IMR-90 (cell line): Measurements from ENCODE around the gene ANTXR2. TPM values are rescaled to one million over a fixed set of nuclear protein-coding genes. Genes with fewer than 3 reads are reported as not detected.

ENCODE experiments used
- ATAC-seq: fragments of 200-7000 bp; cut with Tn5 transposase; 2 replicates; pipeline ENCODE4 v1.9.1; 2020; ENCODE audit warnings: low read depth, mild to moderate bottlenecking, moderate library complexity
- BruUV-seq: library from RNA; stranded (reverse); fragments of 400-500 nt; replicated peaks from 2 replicates; lab custom pipeline; 2021; lab: Mats Ljungman, UMichigan
- CTCF ChIA-PET: fragments of 300-600 bp; formaldehyde crosslinking; extraction: SDS; loops from one replicate; lab custom pipeline; 2021; ENCODE audit warnings: antibody characterized with exemption; lab: Yijun Ruan, JAX
- POLR2A ChIA-PET: fragments of 300-600 bp; sonication (Branson Sonifier 250); formaldehyde crosslinking; loops from one replicate; lab custom pipeline; 2022; ENCODE audit warnings: antibody characterized with exemption; ENCODE audit not compliant: unreplicated experiment; lab: Charles Lee
- DNase-seq: peaks from one replicate; pipeline ENCODE4 v3.0.0; 2013
- H2AFZ ChIP-seq: replicated peaks from 2 replicates; pipeline ENCODE3; 2013; ENCODE audit warnings: low read length, mild to moderate bottlenecking; ENCODE audit not compliant: poor library complexity
- H2AK5ac ChIP-seq: 2 replicates; pipeline ENCODE4 v1.6.1; 2013; ENCODE audit warnings: low read depth, low read length, inconsistent platforms
- H2AK9ac ChIP-seq: replicated peaks from 2 replicates; pipeline ENCODE3; 2013; ENCODE audit warnings: mild to moderate bottlenecking, low read depth, low read length, moderate library complexity; ENCODE audit not compliant: poor library complexity
- H2BK120ac ChIP-seq: 2 replicates; pipeline ENCODE4 v1.6.1; 2013; ENCODE audit warnings: low read depth, low read length, inconsistent platforms
- H2BK15ac ChIP-seq: 3 replicates; pipeline ENCODE4 v1.6.1; 2013; ENCODE audit warnings: low read depth, low read length, inconsistent platforms
- H2BK20ac ChIP-seq: 2 replicates; pipeline ENCODE4 v1.6.1; 2013; ENCODE audit warnings: low read depth, mild to moderate bottlenecking, inconsistent platforms, low read length, moderate library complexity
- H2BK5ac ChIP-seq: 2 replicates; pipeline ENCODE4 v1.6.1; 2013; ENCODE audit warnings: mild to moderate bottlenecking, low read depth, low read length, inconsistent platforms; ENCODE audit not compliant: poor library complexity, severe bottlenecking
- H3K14ac ChIP-seq: replicated peaks from 2 replicates; pipeline ENCODE4 v1.6.1; 2013; ENCODE audit warnings: low read depth, low read length, inconsistent platforms
- H3K18ac ChIP-seq: 2 replicates; pipeline ENCODE4 v1.6.1; 2013; ENCODE audit warnings: low read depth, low read length, control low read depth
- H3K23ac ChIP-seq: 2 replicates; pipeline ENCODE4 v1.6.1; 2013; ENCODE audit warnings: low read depth, low read length, inconsistent platforms
- H3K27ac ChIP-seq: 2 replicates; pipeline ENCODE4 v1.5.1; 2013; ENCODE audit warnings: mild to moderate bottlenecking, control low read depth, low read length; ENCODE audit not compliant: insufficient read depth
- H3K27me3 ChIP-seq: 2 replicates; pipeline ENCODE4 v1.6.1; 2013; ENCODE audit warnings: low read length; ENCODE audit not compliant: control insufficient read depth, insufficient read depth
- H3K36me3 ChIP-seq: 2 replicates; pipeline ENCODE4 v1.6.1; 2013; ENCODE audit warnings: low read length, mixed read lengths; ENCODE audit not compliant: control insufficient read depth, insufficient read depth
- H3K4ac ChIP-seq: 2 replicates; pipeline ENCODE4 v1.6.1; 2013; ENCODE audit warnings: low read depth, low read length, inconsistent platforms
- H3K4me1 ChIP-seq: 2 replicates; pipeline ENCODE4 v1.6.1; 2013; ENCODE audit warnings: low read length, mixed read lengths; ENCODE audit not compliant: control insufficient read depth, insufficient read depth
- H3K4me2 ChIP-seq: 2 replicates; pipeline ENCODE4 v1.6.1; 2013; ENCODE audit warnings: low read depth, mild to moderate bottlenecking, control low read depth, low read length, moderate library complexity
- H3K4me3 ChIP-seq: 2 replicates; pipeline ENCODE4 v1.5.1; 2013; ENCODE audit warnings: low read depth, mild to moderate bottlenecking, control low read depth, low read length, moderate library complexity; ENCODE audit not compliant: insufficient read depth
- H3K56ac ChIP-seq: 2 replicates; pipeline ENCODE4 v1.6.1; 2013; ENCODE audit warnings: low read length, inconsistent platforms; ENCODE audit not compliant: insufficient read depth; ENCODE audit errors: extremely low read depth
- H3K79me1 ChIP-seq, 2 experiments: 2 replicates each; pipeline ENCODE4 v1.6.1; 2013; ENCODE audit warnings: low read length in 2 of 2, inconsistent platforms in 1 of 2, low read depth in 1 of 2
- H3K9ac ChIP-seq: 2 replicates; pipeline ENCODE4 v1.6.1; 2013; ENCODE audit warnings: low read depth, low read length, control low read depth
- H3K9me1 ChIP-seq: 2 replicates; pipeline ENCODE4 v1.6.1; 2013; ENCODE audit warnings: low read length, inconsistent platforms; ENCODE audit not compliant: insufficient read depth
- H3K9me3 ChIP-seq: 2 replicates; pipeline ENCODE4 v1.6.1; 2013; ENCODE audit warnings: low read length; ENCODE audit not compliant: control insufficient read depth, insufficient read depth
- H4K20me1 ChIP-seq: 2 replicates; pipeline ENCODE4 v1.6.1; 2013; ENCODE audit warnings: low read length, inconsistent platforms; ENCODE audit not compliant: insufficient read depth
- H4K5ac ChIP-seq: 2 replicates; pipeline ENCODE4 v1.6.1; 2013; ENCODE audit warnings: mild to moderate bottlenecking, low read depth, low read length, control low read depth
- H4K8ac ChIP-seq, 2 experiments: 2 replicates each; pipeline ENCODE4 v1.6.1; 2013; ENCODE audit warnings: low read depth in 2 of 2, low read length in 2 of 2, control low read depth in 1 of 2, inconsistent platforms in 1 of 2
- H4K91ac ChIP-seq: 2 replicates; pipeline ENCODE4 v1.6.1; 2013; ENCODE audit warnings: low read depth, low read length, inconsistent platforms; ENCODE audit not compliant: insufficient read depth
- BHLHE40 ChIP-seq: fragments of 150-350 bp; IDR thresholded peaks from 2 replicates; pipeline ENCODE4 v1.6.1; 2016; ENCODE audit warnings: mild to moderate bottlenecking, low read depth, low read length
- CEBPB ChIP-seq: IDR thresholded peaks from 2 replicates; pipeline ENCODE4 v1.6.1; 2012; ENCODE audit warnings: low read depth, low read length, improper control_type of control experiment
- CHD1 ChIP-seq: IDR thresholded peaks from 2 replicates; pipeline ENCODE4 v1.6.1; 2012; ENCODE audit warnings: low read depth, low read length, improper control_type of control experiment
- MAFK ChIP-seq: IDR thresholded peaks from 2 replicates; pipeline ENCODE4 v1.6.1; 2012; ENCODE audit warnings: low read depth, low read length, improper control_type of control experiment
- MAZ ChIP-seq: IDR thresholded peaks from 2 replicates; pipeline ENCODE4 v1.6.1; 2012; ENCODE audit warnings: low read depth, mild to moderate bottlenecking, low read length, improper control_type of control experiment, moderate library complexity, borderline replicate concordance
- MXI1 ChIP-seq: IDR thresholded peaks from 2 replicates; pipeline ENCODE4 v1.6.1; 2012; ENCODE audit warnings: low read depth, mild to moderate bottlenecking, low read length, moderate library complexity, borderline replicate concordance
- NFE2L2 ChIP-seq: fragments of 150-350 bp; IDR thresholded peaks from 2 replicates; pipeline ENCODE4 v1.6.1; 2016; ENCODE audit warnings: low read depth, mild to moderate bottlenecking, low read length
- POLR2A ChIP-seq: IDR thresholded peaks from 2 replicates; pipeline ENCODE4 v1.6.1; 2012; ENCODE audit warnings: mild to moderate bottlenecking, low read depth, low read length
- RAD21 ChIP-seq: IDR thresholded peaks from 2 replicates; pipeline ENCODE4 v1.6.1; 2012; ENCODE audit warnings: low read length, improper control_type of control experiment
- RCOR1 ChIP-seq: IDR thresholded peaks from 2 replicates; pipeline ENCODE4 v1.6.1; 2012; ENCODE audit warnings: mild to moderate bottlenecking, low read length, improper control_type of control experiment; ENCODE audit not compliant: insufficient replicate concordance
- RFX5 ChIP-seq: IDR thresholded peaks from 2 replicates; pipeline ENCODE4 v1.8.0; 2012; ENCODE audit warnings: low read depth, mild to moderate bottlenecking, low read length, moderate library complexity
- SMC3 ChIP-seq: fragments of 150-350 bp; IDR thresholded peaks from 2 replicates; pipeline ENCODE4 v1.6.1; 2016; ENCODE audit warnings: low read depth, mild to moderate bottlenecking, antibody characterized with exemption, low read length, moderate library complexity
- WGBS, 2 experiments: methylation state at CpG; one replicate each; pipeline versions ENCODE4 v1.1.5 to v1.1.7; 2013; ENCODE audit warnings: missing lambda C conversion rate in 2 of 2; ENCODE audit not compliant: insufficient read length in 1 of 2; ENCODE audit errors: extremely low coverage in 2 of 2; 5-methylcytosine and 5-hydroxymethylcytosine counted together
- dilution Hi-C: fragments of 300-500 bp; cut with HindIII; formaldehyde crosslinking; loops from one replicate; pipeline ENCODE4 v1.14.3; 2018; ENCODE audit warnings: low sequenced_read_pairs; ENCODE audit not compliant: unreplicated experiment
- in situ Hi-C: fragments of 300-500 bp; cut with MboI; formaldehyde crosslinking; loops from 3 replicates; pipeline ENCODE4 v1.14.3; 2019; ENCODE audit warnings: low sequenced_read_pairs, inconsistent platforms, mixed read lengths
- intact Hi-C: fragments of 100-400 bp; cut with micrococcal nuclease; formaldehyde crosslinking; loops from 2 replicates; pipeline ENCODE4 v1.10.0; 2022
- polyA plus RNA-seq, 3 experiments: library from polyadenylated mRNA; depleted of rRNA; stranded (reverse); fragments of >200 nt; gene quantifications; 2 replicates each; pipeline ENCODE4 v1.2.3, GENCODE V29; 2012; ENCODE audit warnings: low replicate concordance in 1 of 3
- total RNA-seq: library from RNA; depleted of rRNA; stranded (reverse); fragments of >200 nt; gene quantifications from 2 replicates; pipeline ENCODE4 v1.2.3, GENCODE V29; 2012

ANTXR2 gene
- total and polyA plus RNA-seq, 2 of the 4 experiments (the other 2 are of a cell fraction) = 46.8 to 88.5 TPM

DNA sequence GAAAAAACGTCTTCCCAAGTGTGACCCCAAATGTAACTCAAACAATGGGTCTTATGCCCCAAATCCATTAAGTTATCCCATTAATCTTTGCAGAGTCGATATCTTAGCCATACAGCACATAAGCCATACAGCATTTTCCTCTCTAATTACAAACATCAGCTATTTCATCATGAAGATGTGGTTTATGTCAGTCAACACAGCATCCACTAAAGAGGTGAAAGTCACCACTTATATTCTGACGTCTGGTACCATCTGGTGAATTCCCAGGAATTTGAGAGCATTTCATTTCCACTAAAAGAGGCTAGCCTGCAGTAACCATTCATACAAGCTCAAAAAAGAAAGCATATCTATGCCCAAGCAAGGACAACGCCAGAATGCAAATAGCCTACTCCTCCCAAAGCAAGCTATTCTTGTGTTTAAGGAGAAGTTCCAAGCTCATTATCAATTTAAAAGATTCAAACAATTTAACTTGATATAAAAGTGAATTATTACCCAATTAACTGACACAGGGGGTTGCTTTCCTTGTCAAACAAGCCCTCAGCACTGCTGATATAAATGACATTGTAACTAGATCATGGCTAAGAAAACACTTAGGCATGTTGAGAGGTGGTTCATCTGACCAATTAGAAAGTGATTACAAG lies 203.3 kb downstream of the ANTXR2 start:
- H4K8ac ChIP-seq = no peak overlapping the region
- H3K23ac ChIP-seq = no peak overlapping the region
- in situ Hi-C loops = no loop called here
- H3K9me1 ChIP-seq = no peaks in the 10 kb centered on the region
- H3K9me3 ChIP-seq = no peaks in the 10 kb centered on the region
- H3K4me2 ChIP-seq = no peak overlapping the region
- H3K14ac ChIP-seq = no peak overlapping the region
- H3K27me3 ChIP-seq = no peaks in the 10 kb centered on the region
- no peak overlapping the region for H2AK5ac ChIP-seq
- no peak for ATAC-seq
- H2BK15ac ChIP-seq = no peak overlapping the region
- H3K36me3 ChIP-seq = no peaks in the 10 kb centered on the region
- no peak overlapping the region for H4K5ac ChIP-seq
- dilution Hi-C loops = no loop called here
- H2AFZ ChIP-seq = no peak overlapping the region
- no peak overlapping the region for H2BK120ac ChIP-seq
- H3K18ac ChIP-seq = no peak overlapping the region
- no peak overlapping the region for H4K91ac ChIP-seq
- no TSS peak for BruUV-seq
- no peak overlapping the region for H3K27ac ChIP-seq
- no CpG with 5 or more reads among the region's 4 CpGs for WGBS, 2 experiments
- no peak overlapping the region for H3K9ac ChIP-seq
- intact Hi-C loops = no loop called here
- no peak for DNase-seq
- H4K20me1 ChIP-seq = no peaks in the 10 kb centered on the region
- H3K4me3 ChIP-seq = no peak overlapping the region
- no peak overlapping the region for H2AK9ac ChIP-seq
- peaks cover 4% of the 10 kb centered on the region for H3K4me1 ChIP-seq
- H3K4ac ChIP-seq = no peak overlapping the region
- ChIA-PET POLR2A (no interaction called here), CTCF (no interaction called here)
- H2BK5ac ChIP-seq = no peak overlapping the region
- no peak overlapping the region for H2BK20ac ChIP-seq
- H3K56ac ChIP-seq = no peak overlapping the region
- no peak for TF ChIP-seq RCOR1
- no peak for TF ChIP-seq MXI1
- TF ChIP-seq MAFK = no peak
- TF ChIP-seq RAD21 = no peak
- no peak for TF ChIP-seq NFE2L2
- TF ChIP-seq SMC3 = no peak
- TF ChIP-seq MAZ = no peak
- no peak for TF ChIP-seq POLR2A
- no peak for TF ChIP-seq CHD1
- TF ChIP-seq BHLHE40 = no peak
- TF ChIP-seq CEBPB = no peak
- TF ChIP-seq RFX5 = no peak
- H3K79me1 ChIP-seq = no peaks in the 10 kb centered on the region
